HL-60 (cell line): ENCODE data around the gene DIS3L2.

ENCODE experiments used
- CTCF ChIP-seq: IDR thresholded peaks from one replicate; pipeline ENCODE4 v1.5.1; 2011; ENCODE audit warnings: low read length, control low read depth, inconsistent platforms; ENCODE audit not compliant: insufficient read depth
- GABPA ChIP-seq: IDR thresholded peaks from 2 replicates; pipeline ENCODE4 v1.6.1; 2012; ENCODE audit warnings: low read depth
- POLR2AphosphoS5 ChIP-seq: IDR thresholded peaks from 2 replicates; pipeline ENCODE4 v1.6.1; 2012; ENCODE audit warnings: low read depth
- REST ChIP-seq: IDR thresholded peaks from 2 replicates; pipeline ENCODE4 v1.6.1; 2012; ENCODE audit warnings: low read depth; ENCODE audit not compliant: insufficient replicate concordance
- SPI1 ChIP-seq: IDR thresholded peaks from 2 replicates; pipeline ENCODE4 v1.6.1; 2012; ENCODE audit warnings: low read depth, mild to moderate bottlenecking, borderline replicate concordance

- no peak for TF ChIP-seq CTCF
- TF ChIP-seq POLR2AphosphoS5, result no peak
- no peak for TF ChIP-seq GABPA
- TF ChIP-seq REST, result no peak
- TF ChIP-seq SPI1, result no peak
Measured at GRCh38 chr2:232310696-232311095, 349.2 kb downstream of the DIS3L2 start.
